ENCODE measurements around the gene MACROD2. TPM values are rescaled to one million over a fixed set of nuclear protein-coding genes. Genes with fewer than 3 reads are reported as not detected.
A peak's percentile ranks its signal among the peaks of the same experiment; 100 is the strongest.

MACROD2 gene
- polyA plus RNA-seq, 1 donor, result 5.4 TPM

- H3K27ac ChIP-seq (ENCODE audit: low read length), result no peak overlapping the region
Measured at GRCh38 chr20:14288341-14289330, 293.3 kb downstream of the MACROD2 start.

GRCh38 chr20:14291502-14291901, 296.2 kb downstream of the MACROD2 start:
- Histone ChIP-seq H3K36me3 (ENCODE audit: control insufficient read depth, insufficient read depth, low read length) (no peaks in the 10 kb centered on the region), H3K9me3 (ENCODE audit: control insufficient read depth, low read depth, low read length) (no peaks in the 10 kb centered on the region), H3K4me3 (ENCODE audit: low read length) (no peak overlapping the region), H3K27ac (ENCODE audit: low read length) (no peak overlapping the region), H3K4me1 (ENCODE audit: control insufficient read depth, insufficient read depth, low read length) (no peaks in the 10 kb centered on the region), H3K27me3 (ENCODE audit: control insufficient read depth, insufficient read depth, low read length) (no peaks in the 10 kb centered on the region)
- DNase-seq, result no peak
- 100% methylated on average over 1 of the region's 1 CpG for WGBS (ENCODE audit: insufficient coverage, low lambda C conversion rate)

More at GRCh38 chr20:14288341-14289330, 293.3 kb downstream of the MACROD2 start:
- DNase-seq, result no peak
- H3K4me1 ChIP-seq (ENCODE audit: control insufficient read depth, insufficient read depth, low read length), result no peaks in the 10 kb centered on the region
- no peaks in the 10 kb centered on the region for H3K9me3 ChIP-seq (ENCODE audit: control insufficient read depth, low read depth, low read length)
- H3K4me3 ChIP-seq (ENCODE audit: low read length), result no peak overlapping the region
- 80% methylated on average over 1 of the region's 3 CpGs for WGBS (ENCODE audit: insufficient coverage, low lambda C conversion rate)
- no peaks in the 10 kb centered on the region for H3K36me3 ChIP-seq (ENCODE audit: control insufficient read depth, insufficient read depth, low read length)
- no peaks in the 10 kb centered on the region for H3K27me3 ChIP-seq (ENCODE audit: control insufficient read depth, insufficient read depth, low read length)

- H3K36me3 ChIP-seq (ENCODE audit: control insufficient read depth, insufficient read depth, low read length), result no peaks in the 10 kb centered on the region
- no peaks in the 10 kb centered on the region for H3K9me3 ChIP-seq (ENCODE audit: control insufficient read depth, low read depth, low read length)
- H3K27ac ChIP-seq (ENCODE audit: low read length), result no peak overlapping the region
- no CpG with 5 or more reads among the region's 2 CpGs for WGBS (ENCODE audit: insufficient coverage, low lambda C conversion rate)
- H3K4me1 ChIP-seq (ENCODE audit: control insufficient read depth, insufficient read depth, low read length), result no peaks in the 10 kb centered on the region
- no peak for DNase-seq
- H3K27me3 ChIP-seq (ENCODE audit: control insufficient read depth, insufficient read depth, low read length), result no peaks in the 10 kb centered on the region
- H3K4me3 ChIP-seq (ENCODE audit: low read length), result no peak overlapping the region
Measured at GRCh38 chr20:14295238-14295637, 299.9 kb downstream of the MACROD2 start.

GRCh38 chr20:14295770-14296309, 300.5 kb downstream of the MACROD2 start:
- Histone ChIP-seq H3K27me3 (ENCODE audit: control insufficient read depth, insufficient read depth, low read length) (no peaks in the 10 kb centered on the region), H3K9me3 (ENCODE audit: control insufficient read depth, low read depth, low read length) (no peaks in the 10 kb centered on the region), H3K27ac (ENCODE audit: low read length) (no peak overlapping the region), H3K36me3 (ENCODE audit: control insufficient read depth, insufficient read depth, low read length) (no peaks in the 10 kb centered on the region), H3K4me1 (ENCODE audit: control insufficient read depth, insufficient read depth, low read length) (no peaks in the 10 kb centered on the region), H3K4me3 (ENCODE audit: low read length) (no peak overlapping the region)
- no CpG with 5 or more reads among the region's 3 CpGs for WGBS (ENCODE audit: insufficient coverage, low lambda C conversion rate)
- no peak for DNase-seq

- Histone ChIP-seq H3K27me3 (ENCODE audit: control insufficient read depth, insufficient read depth, low read length) (no peaks in the 10 kb centered on the region), H3K9me3 (ENCODE audit: control insufficient read depth, low read depth, low read length) (no peaks in the 10 kb centered on the region), H3K36me3 (ENCODE audit: control insufficient read depth, insufficient read depth, low read length) (no peaks in the 10 kb centered on the region), H3K4me3 (ENCODE audit: low read length) (no peak overlapping the region), H3K27ac (ENCODE audit: low read length) (no peak overlapping the region), H3K4me1 (ENCODE audit: control insufficient read depth, insufficient read depth, low read length) (no peaks in the 10 kb centered on the region)
- DNase-seq, result peak; percentile 26 to 55
- WGBS (ENCODE audit: insufficient coverage, low lambda C conversion rate), result 60% methylated on average over 4 of the region's 4 CpGs
Measured at GRCh38 chr20:14299831-14300230, 304.5 kb downstream of the MACROD2 start.

- no peak for DNase-seq
- WGBS (ENCODE audit: insufficient coverage, low lambda C conversion rate), result no CpG with 5 or more reads among the region's 6 CpGs
- Histone ChIP-seq H3K36me3 (ENCODE audit: control insufficient read depth, insufficient read depth, low read length) (no peaks in the 10 kb centered on the region), H3K27me3 (ENCODE audit: control insufficient read depth, insufficient read depth, low read length) (no peaks in the 10 kb centered on the region), H3K9me3 (ENCODE audit: control insufficient read depth, low read depth, low read length) (no peaks in the 10 kb centered on the region), H3K4me1 (ENCODE audit: control insufficient read depth, insufficient read depth, low read length) (peaks cover 6% of the 10 kb centered on the region), H3K27ac (ENCODE audit: low read length) (no peak overlapping the region), H3K4me3 (ENCODE audit: low read length) (no peak overlapping the region)
Measured at GRCh38 chr20:14303106-14303505, 307.8 kb downstream of the MACROD2 start.

- Histone ChIP-seq H3K4me1 (ENCODE audit: control insufficient read depth, insufficient read depth, low read length) (peaks cover 11% of the 10 kb centered on the region), H3K4me3 (ENCODE audit: low read length) (no peak overlapping the region), H3K36me3 (ENCODE audit: control insufficient read depth, insufficient read depth, low read length) (no peaks in the 10 kb centered on the region), H3K27me3 (ENCODE audit: control insufficient read depth, insufficient read depth, low read length) (no peaks in the 10 kb centered on the region), H3K9me3 (ENCODE audit: control insufficient read depth, low read depth, low read length) (no peaks in the 10 kb centered on the region), H3K27ac (ENCODE audit: low read length) (no peak overlapping the region)
- DNase-seq, result no peak
Measured at GRCh38 chr20:14303651-14304050, 308.3 kb downstream of the MACROD2 start.

- DNase-seq, result peak in 1 of 2 donors; percentile 54
- no peak overlapping the region for H3K4me3 ChIP-seq (ENCODE audit: low read length)
- 86% methylated on average over 1 of the region's 1 CpG for WGBS (ENCODE audit: insufficient coverage, low lambda C conversion rate)
- H3K36me3 ChIP-seq (ENCODE audit: control insufficient read depth, insufficient read depth, low read length), result no peaks in the 10 kb centered on the region
- H3K27me3 ChIP-seq (ENCODE audit: control insufficient read depth, insufficient read depth, low read length), result no peaks in the 10 kb centered on the region
- H3K27ac ChIP-seq (ENCODE audit: low read length), result no peak overlapping the region
- no peaks in the 10 kb centered on the region for H3K9me3 ChIP-seq (ENCODE audit: control insufficient read depth, low read depth, low read length)
- peaks cover 11% of the 10 kb centered on the region for H3K4me1 ChIP-seq (ENCODE audit: control insufficient read depth, insufficient read depth, low read length)
Measured at GRCh38 chr20:14304472-14304871, 309.2 kb downstream of the MACROD2 start.

- Histone ChIP-seq H3K9me3 (ENCODE audit: control insufficient read depth, low read depth, low read length) (no peaks in the 10 kb centered on the region), H3K4me1 (ENCODE audit: control insufficient read depth, insufficient read depth, low read length) (peaks cover 11% of the 10 kb centered on the region), H3K27ac (ENCODE audit: low read length) (peak overlapping the region; percentile 45), H3K27me3 (ENCODE audit: control insufficient read depth, insufficient read depth, low read length) (no peaks in the 10 kb centered on the region), H3K36me3 (ENCODE audit: control insufficient read depth, insufficient read depth, low read length) (no peaks in the 10 kb centered on the region), H3K4me3 (ENCODE audit: low read length) (no peak overlapping the region)
- peak in 1 of 2 donors; percentile 39 for DNase-seq
- no CpG with 5 or more reads among the region's 2 CpGs for WGBS (ENCODE audit: insufficient coverage, low lambda C conversion rate)
Measured at GRCh38 chr20:14307956-14308355, 312.6 kb downstream of the MACROD2 start.

- H3K4me1 ChIP-seq (ENCODE audit: control insufficient read depth, insufficient read depth, low read length), result peaks cover 6% of the 10 kb centered on the region
- H3K27ac ChIP-seq (ENCODE audit: low read length), result no peak overlapping the region
- WGBS (ENCODE audit: insufficient coverage, low lambda C conversion rate), result no CpG with 5 or more reads among the region's 5 CpGs
Measured at GRCh38 chr20:14310977-14311627, 315.8 kb downstream of the MACROD2 start.

More at GRCh38 chr20:14310977-14311627, 315.8 kb downstream of the MACROD2 start:
- no peaks in the 10 kb centered on the region for H3K27me3 ChIP-seq (ENCODE audit: control insufficient read depth, insufficient read depth, low read length)
- no peak overlapping the region for H3K4me3 ChIP-seq (ENCODE audit: low read length)
- DNase-seq, result no peak
- no peaks in the 10 kb centered on the region for H3K36me3 ChIP-seq (ENCODE audit: control insufficient read depth, insufficient read depth, low read length)
- H3K9me3 ChIP-seq (ENCODE audit: control insufficient read depth, low read depth, low read length), result no peaks in the 10 kb centered on the region
